HG02981 (cell line): ENCODE results near the gene WBP1.
"Not testable (repeated sequence)": the region's sequence is repeated elsewhere in the genome, so short reads cannot be mapped to it uniquely, and the experiment has no call there.

Experiments used
- ATAC-seq: cut with Tn5 transposase; IDR thresholded peaks from one replicate; pipeline ENCODE4 v1.9.1; 2021; ENCODE audit warnings: mild to moderate bottlenecking, moderate library complexity; ENCODE audit not compliant: unreplicated experiment

WBP1 gene

GRCh38 chr2:74448771-74449170 lies 9.5 kb upstream of the WBP1 start:
- no peak for ATAC-seq

GRCh38 chr2:74450570-74451190 lies 7.6 kb upstream of the WBP1 start:
- ATAC-seq = no peak

GRCh38 chr2:74454654-74455511 lies 3.4 kb upstream of the WBP1 start, which contains the start of gene INO80B:
TSS of gene INO80B (plus strand) at chr2:74455087. CDS start at chr2:74455117, 30 bp downstream.
- ATAC-seq = peak; percentile 35

GRCh38 chr2:74457129-74457548 lies 1.1 kb upstream of the WBP1 start:
- ATAC-seq = no peak

DNA sequence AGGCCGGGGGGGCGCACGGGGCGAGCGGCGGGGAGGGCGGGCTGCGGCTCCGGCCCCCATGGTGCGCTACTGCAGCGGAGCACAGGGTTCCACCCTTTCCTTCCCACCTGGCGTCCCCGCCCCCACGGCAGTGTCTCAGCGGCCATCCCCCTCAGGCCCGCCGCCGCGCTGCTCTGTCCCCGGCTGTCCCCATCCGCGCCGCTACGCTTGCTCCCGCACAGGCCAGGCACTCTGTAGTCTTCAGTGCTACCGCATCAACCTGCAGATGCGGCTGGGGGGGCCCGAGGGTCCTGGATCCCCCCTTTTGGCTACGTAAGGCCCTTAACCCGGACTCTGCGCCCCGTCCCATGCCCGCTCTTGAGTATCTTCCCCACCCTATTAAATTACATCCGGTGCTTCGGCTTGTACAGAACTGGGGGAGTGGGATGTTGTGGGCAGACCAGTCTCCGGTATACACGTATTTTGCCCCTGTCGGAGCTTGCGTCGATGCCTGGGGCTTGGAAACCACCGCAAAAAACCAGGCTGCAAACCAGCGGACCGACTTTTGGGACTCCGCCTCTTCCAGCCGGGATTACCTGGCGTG lies 598 bp upstream of the WBP1 start:
- ATAC-seq = peak; percentile 27

- no peak for ATAC-seq
Observed at GRCh38 chr2:74458938-74459363, 713 bp downstream of the WBP1 start.

GRCh38 chr2:74459503-74460118 lies 1.4 kb downstream of the WBP1 start:
- ATAC-seq = not testable (repeated sequence)

DNA sequence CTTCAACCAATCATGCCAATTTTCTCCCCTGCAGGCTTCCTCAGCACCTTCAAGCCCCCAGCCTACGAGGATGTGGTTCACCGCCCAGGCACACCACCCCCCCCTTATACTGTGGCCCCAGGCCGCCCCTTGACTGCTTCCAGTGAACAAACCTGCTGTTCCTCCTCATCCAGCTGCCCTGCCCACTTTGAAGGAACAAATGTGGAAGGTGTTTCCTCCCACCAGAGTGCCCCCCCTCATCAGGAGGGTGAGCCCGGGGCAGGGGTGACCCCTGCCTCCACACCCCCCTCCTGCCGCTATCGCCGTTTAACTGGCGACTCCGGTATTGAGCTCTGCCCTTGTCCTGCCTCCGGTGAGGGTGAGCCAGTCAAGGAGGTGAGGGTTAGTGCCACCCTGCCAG lies 1.9 kb downstream of the WBP1 start:
- ATAC-seq = not testable (repeated sequence)

- no peak for ATAC-seq
Observed at GRCh38 chr2:74461187-74462053, 3.2 kb downstream of the WBP1 start.

DNA sequence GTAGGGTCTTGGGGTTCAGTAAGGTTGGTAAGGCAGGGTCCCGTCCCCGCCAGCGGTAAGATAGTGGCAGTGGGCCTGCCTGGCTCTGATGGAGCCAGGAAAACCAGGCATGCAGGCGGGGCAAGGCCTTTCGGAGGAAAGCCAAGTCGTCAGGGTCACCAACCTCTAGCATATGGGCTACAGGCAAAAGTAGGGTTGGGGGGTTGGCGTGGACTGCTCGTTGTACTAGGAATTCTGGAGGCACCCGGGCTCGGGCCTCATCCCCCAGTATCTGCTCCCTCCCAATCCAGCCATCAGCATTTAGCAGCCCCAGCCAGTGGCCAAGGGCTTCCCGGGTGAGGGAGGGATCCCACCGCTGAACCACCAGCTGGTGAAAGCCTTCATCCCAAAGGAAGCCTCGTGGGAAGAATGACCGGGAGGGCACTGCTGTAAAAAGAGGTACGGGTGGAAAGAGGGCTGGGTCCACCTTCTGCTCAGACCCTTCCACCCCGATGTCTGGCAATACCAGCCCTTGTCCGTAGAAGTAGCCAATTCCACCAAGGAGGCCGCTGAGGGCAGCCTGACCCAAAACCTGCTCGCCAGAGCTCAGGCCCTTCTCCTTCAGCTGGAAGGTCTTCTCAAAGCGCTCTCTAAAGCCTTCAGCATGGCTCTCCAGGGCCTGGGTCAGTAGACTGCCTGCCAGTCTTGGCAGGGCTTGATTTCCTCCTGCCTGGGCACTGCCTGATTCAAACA lies 4.0 kb downstream of the WBP1 start:
- ATAC-seq = no peak

DNA sequence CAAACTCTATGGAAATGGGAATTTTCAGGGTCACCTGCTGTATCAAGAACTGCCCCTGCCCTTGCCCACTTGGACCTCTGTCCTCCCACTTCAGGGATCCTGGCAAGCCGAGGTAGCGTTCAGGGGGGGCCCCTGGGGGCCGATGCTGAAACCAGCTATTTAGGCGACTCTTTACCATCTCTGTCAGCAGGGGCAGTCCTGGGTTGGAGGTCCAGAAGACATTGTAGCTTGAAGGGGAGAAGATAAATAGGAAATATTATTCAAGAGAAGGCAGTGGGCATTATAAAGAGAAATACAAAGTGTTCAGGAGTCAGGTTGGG lies 4.5 kb downstream of the WBP1 start:
- no peak for ATAC-seq

DNA sequence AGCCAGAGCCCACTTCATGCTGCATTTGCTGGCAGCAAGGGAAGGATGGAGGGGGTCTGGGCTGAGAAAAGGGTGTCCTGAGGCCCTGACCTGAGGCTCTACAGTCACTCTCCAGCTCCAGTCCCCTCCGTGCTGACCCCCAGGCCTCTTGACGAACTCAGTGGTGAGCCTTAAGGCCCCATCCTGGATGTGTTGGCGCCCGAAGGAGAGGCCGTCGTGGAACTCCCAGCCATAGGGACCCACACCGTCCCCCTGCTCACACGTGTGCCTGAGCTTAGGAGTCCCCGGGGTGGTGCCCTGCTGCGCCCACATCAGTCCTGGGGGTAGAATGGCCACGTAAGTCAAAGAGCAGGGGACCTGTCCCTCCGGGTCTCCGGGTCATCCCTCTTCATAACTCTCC lies 6.2 kb downstream of the WBP1 start:
- ATAC-seq = no peak

GRCh38 chr2:74470742-74471141 lies 12.5 kb downstream of the WBP1 start:
- not testable (repeated sequence) for ATAC-seq

- ATAC-seq = no peak
Observed at GRCh38 chr2:74471332-74472065, 13.3 kb downstream of the WBP1 start.

DNA sequence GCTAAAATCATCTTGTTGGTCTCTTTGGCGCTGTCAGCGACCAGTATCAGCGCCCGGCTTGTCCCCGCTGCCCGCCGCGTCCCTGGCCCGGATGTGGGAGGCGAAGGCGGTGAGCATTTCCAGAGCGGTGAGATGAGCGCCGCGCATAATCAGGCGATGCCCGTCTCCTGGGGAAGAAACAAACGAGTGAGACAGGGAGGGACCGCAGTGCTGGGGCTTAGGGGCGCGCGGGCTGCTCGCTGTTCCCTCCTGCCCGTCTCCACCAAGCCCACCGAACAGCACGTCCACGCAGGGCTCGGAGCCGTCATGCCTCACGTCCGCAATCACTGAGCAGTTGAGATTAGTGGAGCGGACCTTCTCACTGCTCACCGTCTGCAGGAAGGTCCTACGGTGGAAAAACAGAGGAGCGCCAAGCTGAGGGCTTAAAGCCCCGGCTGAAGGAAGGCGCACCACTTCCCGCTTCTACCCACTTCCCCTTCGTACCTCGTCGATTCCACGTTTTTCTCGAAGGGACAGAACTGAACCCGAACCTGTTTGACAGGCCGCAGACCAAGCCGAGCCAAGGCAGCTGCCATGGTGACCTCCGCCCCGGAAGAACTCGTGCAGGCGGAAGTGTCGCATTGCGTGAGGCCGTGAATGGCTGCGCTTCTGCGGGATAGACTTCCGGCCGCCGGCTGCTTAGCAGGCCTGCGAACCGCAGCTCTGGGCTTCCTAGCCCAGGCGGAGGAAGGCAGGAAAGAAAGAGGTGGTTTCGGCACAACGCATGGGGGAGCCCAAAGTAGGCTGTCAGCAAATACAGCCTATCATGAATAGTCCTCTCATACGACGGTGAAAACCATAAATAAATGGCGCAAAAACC lies 14.1 kb downstream of the WBP1 start, which contains the start of gene MRPL53:
TSS of gene MRPL53 (minus strand) at position 595 of the 859 bp plus-strand sequence. CDS start at position 575, 20 bp downstream.
- peak; percentile 77 for ATAC-seq

DNA sequence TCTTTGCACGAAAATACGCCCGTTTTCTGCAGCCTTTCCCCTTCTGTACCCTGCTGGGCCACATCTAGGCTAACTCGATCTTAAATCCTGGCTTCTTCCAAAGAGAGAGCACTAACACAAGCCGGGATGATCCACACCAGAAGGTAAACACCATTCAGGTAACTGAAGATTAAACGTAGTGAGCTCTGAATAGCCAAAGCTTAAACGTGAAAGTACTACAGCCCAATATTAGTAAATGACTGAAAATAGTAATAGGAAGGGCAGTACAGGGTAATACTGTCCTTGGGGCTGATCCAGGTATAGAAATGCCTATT lies 14.7 kb downstream of the WBP1 start:
- ATAC-seq = peak; percentile 8

DNA sequence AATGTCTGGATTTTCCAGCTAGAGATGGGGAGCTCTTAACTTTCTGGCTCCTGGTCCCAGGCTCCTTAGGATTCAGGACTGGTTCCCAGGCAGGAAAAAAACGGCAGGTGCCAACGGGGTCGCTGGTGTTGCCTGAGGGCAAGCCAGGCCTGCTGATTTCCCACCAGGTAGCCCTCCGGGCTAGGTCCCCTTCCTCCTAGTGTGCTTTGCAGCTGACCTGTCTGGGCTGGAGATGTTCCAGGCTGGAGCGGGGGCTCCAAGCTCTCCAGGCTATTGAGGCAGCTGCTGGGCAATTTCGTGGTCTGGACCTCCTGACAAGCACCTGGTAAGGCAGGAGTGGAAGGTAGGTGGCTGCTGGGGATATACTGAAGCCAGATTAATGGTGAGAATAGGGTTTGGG lies 16.2 kb downstream of the WBP1 start:
- no peak for ATAC-seq

DNA sequence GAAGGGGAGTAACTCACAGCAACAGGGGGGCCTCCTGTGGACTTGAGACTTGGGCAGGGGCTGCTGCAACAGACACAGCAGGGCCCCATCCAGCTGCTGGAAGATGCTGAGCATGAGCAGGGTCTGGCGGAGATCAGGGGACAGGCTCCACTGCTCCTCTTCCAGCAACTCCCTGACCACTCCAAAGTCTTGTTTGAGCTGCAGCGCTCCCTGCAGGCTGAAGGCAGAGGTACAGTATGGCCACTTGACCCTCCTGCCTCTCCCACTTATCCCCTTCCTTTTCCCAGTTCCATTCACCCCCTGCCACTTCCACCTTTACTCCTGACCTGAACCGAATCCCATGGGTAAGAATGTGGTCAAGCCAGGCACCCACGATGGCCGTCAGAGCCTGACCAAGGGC lies 16.7 kb downstream of the WBP1 start:
- ATAC-seq = no peak
